ENCODE measurements around the gene FIBCD1.

- no peak for TF ChIP-seq EZH2phosphoT487 (IDR thresholded peaks at IDR 0.05; ENCODE audit: insufficient read depth, low read depth)
- no peak for TF ChIP-seq EZH2 (IDR thresholded peaks at IDR 0.05; ENCODE audit: insufficient read depth, poor library complexity, severe bottlenecking)
These were observed 21.7 kb upstream of the FIBCD1 start for GRCh38 chr9:130960522-130961378.
